HEK293T (cell line): ENCODE results near the gene FCGBP.
"Not testable (repeated sequence)": the region's sequence is repeated elsewhere in the genome, so short reads cannot be mapped to it uniquely, and the experiment has no call there.

Experiments used
- CTCF ChIA-PET: fragments of 350-600 bp; formaldehyde crosslinking; extraction: SDS; loops from one replicate; lab custom pipeline; 2021; ENCODE audit warnings: antibody characterized with exemption, inconsistent platforms; lab: Yijun Ruan, JAX
- POLR2A ChIA-PET: fragments of 350-600 bp; formaldehyde crosslinking; extraction: SDS; loops from one replicate; lab custom pipeline; 2020; ENCODE audit warnings: antibody characterized with exemption, inconsistent platforms; lab: Yijun Ruan, JAX
- DNase-seq: peaks from one replicate; pipeline ENCODE4 v3.0.0; 2012; ENCODE audit warnings: mixed read lengths; ENCODE audit errors: extremely low spot score
- ARNT ChIP-seq: fragments of 450-650 bp; IDR thresholded peaks from 2 replicates; pipeline ENCODE4 v1.6.1; 2017; ENCODE audit warnings: mild to moderate bottlenecking
- BHLHE40 ChIP-seq: fragments of 450-650 bp; IDR thresholded peaks from 2 replicates; pipeline ENCODE4 v1.6.1; 2016; ENCODE audit warnings: mild to moderate bottlenecking, moderate library complexity, borderline replicate concordance
- CTBP1 ChIP-seq: fragments of 450-650 bp; IDR thresholded peaks from 2 replicates; pipeline ENCODE4 v1.6.1; 2016; ENCODE audit warnings: borderline replicate concordance
- ELF4 ChIP-seq: fragments of 450-650 bp; IDR thresholded peaks from 2 replicates; pipeline ENCODE4 v1.6.1; 2017; ENCODE audit warnings: antibody characterized with exemption
- FOXA1 ChIP-seq: fragments of 450-650 bp; IDR thresholded peaks from 2 replicates; pipeline ENCODE4 v1.6.1; 2016; ENCODE audit warnings: mild to moderate bottlenecking
- FOXK2 ChIP-seq: fragments of 450-650 bp; IDR thresholded peaks from 2 replicates; pipeline ENCODE4 v1.6.1; 2016; ENCODE audit warnings: mild to moderate bottlenecking
- FOXM1 ChIP-seq: fragments of 450-650 bp; IDR thresholded peaks from 2 replicates; pipeline ENCODE4 v1.6.1; 2017; ENCODE audit warnings: mild to moderate bottlenecking, borderline replicate concordance
- HDGF ChIP-seq: fragments of 450-650 bp; IDR thresholded peaks from 2 replicates; pipeline ENCODE4 v1.6.1; 2017; ENCODE audit warnings: antibody characterized with exemption, borderline replicate concordance
- L3MBTL2 ChIP-seq: fragments of 450-650 bp; conservative IDR thresholded peaks from 2 replicates; pipeline ENCODE4 v1.6.1; 2016; ENCODE audit warnings: mild to moderate bottlenecking
- NFRKB ChIP-seq: fragments of 450-650 bp; IDR thresholded peaks from 2 replicates; pipeline ENCODE4 v1.6.1; 2016; ENCODE audit warnings: mild to moderate bottlenecking, moderate library complexity
- PKNOX1 ChIP-seq: fragments of 450-650 bp; IDR thresholded peaks from 2 replicates; pipeline ENCODE4 v1.6.1; 2016
- SP1 ChIP-seq: fragments of 450-650 bp; IDR thresholded peaks from 2 replicates; pipeline ENCODE4 v1.6.1; 2017
- SUZ12 ChIP-seq: fragments of 450-650 bp; IDR thresholded peaks from 2 replicates; pipeline ENCODE4 v1.6.1; 2016; ENCODE audit warnings: mild to moderate bottlenecking
- TARDBP ChIP-seq: fragments of 450-650 bp; IDR thresholded peaks from 2 replicates; pipeline ENCODE4 v1.6.1; 2016
- ZNF384 ChIP-seq: fragments of 450-650 bp; IDR thresholded peaks from 2 replicates; pipeline ENCODE4 v1.6.1; 2016

FCGBP gene

GRCh38 chr19:39966617-39967016 is 32.2 kb upstream of the FCGBP start:
- ChIA-PET POLR2A (no interaction called here), CTCF (no interaction called here)
- TF ChIP-seq CTBP1 (no peak), ELF4 (no peak)
- DNase-seq = no peak

- no peak for DNase-seq
- TF ChIP-seq L3MBTL2 (no peak), FOXM1 (no peak), ELF4 (no peak), CTBP1 (no peak)
- ChIA-PET POLR2A (no interaction called here), CTCF (no interaction called here)
These were observed 29.5 kb upstream of the FCGBP start for GRCh38 chr19:39963898-39964297.

- POLR2A ChIA-PET = not testable (repeated sequence)
These were observed 25.0 kb upstream of the FCGBP start for GRCh38 chr19:39959407-39959806.

GRCh38 chr19:39958942-39959341 is 24.5 kb upstream of the FCGBP start:
- POLR2A ChIA-PET, DNase-seq, CTCF ChIA-PET: not testable (repeated sequence)

More at GRCh38 chr19:39959407-39959806, 25.0 kb upstream of the FCGBP start:
- CTCF ChIA-PET, DNase-seq: not testable (repeated sequence)

GRCh38 chr19:39957886-39958285 is 23.5 kb upstream of the FCGBP start:
- POLR2A ChIA-PET, CTCF ChIA-PET, DNase-seq: not testable (repeated sequence)

GRCh38 chr19:39953915-39954314 is 19.5 kb upstream of the FCGBP start:
- ChIA-PET POLR2A (interaction anchor here (1.7 kb wide), 1 partner anchor 17 kb away, joined by 8 read pairs; the partner anchor contains the start of gene PSMC4), CTCF (no interaction called here)
- no peak for DNase-seq
- TF ChIP-seq ELF4 (no peak), FOXA1 (no peak), CTBP1 (no peak), NFRKB (no peak), TARDBP (no peak), ARNT (no peak), FOXM1 (no peak), FOXK2 (no peak), SP1 (no peak), ZNF384 (no peak), HDGF (no peak), SUZ12 (no peak)

- no peak for TF ChIP-seq FOXA1
- no peak for TF ChIP-seq ELF4
- TF ChIP-seq SUZ12 = no peak
- no peak for TF ChIP-seq FOXK2
- TF ChIP-seq PKNOX1 = no peak
- no peak for TF ChIP-seq TARDBP
- TF ChIP-seq NFRKB = no peak
- TF ChIP-seq HDGF = no peak
- TF ChIP-seq L3MBTL2 = no peak
- DNase-seq = no peak
- ChIA-PET POLR2A (interaction anchor here (1.4 kb wide), 1 partner anchor 19 kb away, joined by 5 read pairs; no protein-coding TSS in a partner anchor), CTCF (no interaction called here)
These were observed 17.3 kb upstream of the FCGBP start for GRCh38 chr19:39951686-39952085.

- TF ChIP-seq FOXA1 = no peak
- TF ChIP-seq NFRKB = no peak
- TF ChIP-seq ARNT = no peak
- no peak for TF ChIP-seq BHLHE40
- no peak for TF ChIP-seq ELF4
- TF ChIP-seq SUZ12 = no peak
- no peak for TF ChIP-seq HDGF
- DNase-seq = no peak
- ChIA-PET CTCF (no interaction called here), POLR2A (interaction anchor here (1.4 kb wide), 1 partner anchor 19 kb away, joined by 5 read pairs; no protein-coding TSS in a partner anchor)
These were observed 16.7 kb upstream of the FCGBP start for GRCh38 chr19:39951065-39951650.

GRCh38 chr19:39949026-39949747 is 14.8 kb upstream of the FCGBP start:
- POLR2A ChIA-PET = no interaction called here
- CTCF ChIA-PET = interaction anchor here (0.5 kb wide), 1 partner anchor 259 kb away, joined by 4 read pairs; no protein-coding TSS in a partner anchor
- DNase-seq = no peak
- TF ChIP-seq SUZ12 = no peak
- TF ChIP-seq CTBP1 = no peak
- no peak for TF ChIP-seq FOXK2
- no peak for TF ChIP-seq BHLHE40
- TF ChIP-seq FOXM1 = no peak
- TF ChIP-seq ZNF384 = no peak
